ENCODE data around the gene GLB1L2.

Gene GLB1L2

GRCh38 chr11:134401825-134402809, 70.3 kb downstream of the GLB1L2 start:
- DNase-seq (ENCODE audit: low spot score): no peak

GRCh38 chr11:134402910-134403309, 71.1 kb downstream of the GLB1L2 start:
- no peak for DNase-seq (ENCODE audit: low spot score)

- DNase-seq (ENCODE audit: low spot score): no peak
These were observed 73.0 kb downstream of the GLB1L2 start for GRCh38 chr11:134404575-134405341.

GRCh38 chr11:134405436-134405835, 73.6 kb downstream of the GLB1L2 start:
- DNase-seq (ENCODE audit: low spot score): no peak

GRCh38 chr11:134405841-134406240, 74.1 kb downstream of the GLB1L2 start:
- DNase-seq (ENCODE audit: low spot score): no peak

GRCh38 chr11:134406264-134407185, 74.7 kb downstream of the GLB1L2 start:
- no peak for DNase-seq (ENCODE audit: low spot score)

GRCh38 chr11:134407321-134407828, 75.6 kb downstream of the GLB1L2 start:
- no peak for DNase-seq (ENCODE audit: low spot score)

GRCh38 chr11:134407923-134408322, 76.1 kb downstream of the GLB1L2 start:
- DNase-seq (ENCODE audit: low spot score): no peak

- DNase-seq (ENCODE audit: low spot score): no peak
These were observed 78.0 kb downstream of the GLB1L2 start for GRCh38 chr11:134409552-134410429.

GRCh38 chr11:134410766-134411165, 79.0 kb downstream of the GLB1L2 start:
- DNase-seq (ENCODE audit: low spot score): no peak

- DNase-seq (ENCODE audit: low spot score): no peak
These were observed 80.6 kb downstream of the GLB1L2 start, which contains the start of gene B3GAT1 for GRCh38 chr11:134412203-134413042. TSS of gene B3GAT1 (minus strand) at chr11:134412242. CDS start at chr11:134387659, 24,583 bp downstream.

- DNase-seq (ENCODE audit: low spot score): no peak
These were observed 81.4 kb downstream of the GLB1L2 start for GRCh38 chr11:134413043-134413825.

GRCh38 chr11:134413826-134414731, 82.3 kb downstream of the GLB1L2 start:
- DNase-seq (ENCODE audit: low spot score): no peak

GRCh38 chr11:134414766-134415765, 83.3 kb downstream of the GLB1L2 start:
- no peak for DNase-seq (ENCODE audit: low spot score)

GRCh38 chr11:134416726-134417125, 84.9 kb downstream of the GLB1L2 start:
- DNase-seq (ENCODE audit: low spot score): no peak

All from SK-N-DZ (cell line).